Astrocyte of the spinal cord (primary cell): ENCODE measurements around the gene EXOC3L1.

Experiments
- DNase-seq: peaks from one replicate; pipeline ENCODE4 v3.0.0; 2011; ENCODE audit warnings: low read depth, low spot score
- H3K4me3 ChIP-seq: 2 replicates; pipeline ENCODE4 v1.5.1; 2011; ENCODE audit warnings: low read depth, mild to moderate bottlenecking, low read length, moderate library complexity
- in situ Hi-C: cut with HindIII; loops from 2 replicates; pipeline ENCODE4 v1.10.0; 2017; ENCODE audit warnings: low sequenced_read_pairs
- TF ChIP-seq, protein P1 (sequence below): IDR thresholded peaks from 2 replicates; pipeline ENCODE4 v1.5.1; 2012; ENCODE audit warnings: low read depth, mild to moderate bottlenecking, low read length, inconsistent platforms

The EXOC3L1 gene

DNA sequence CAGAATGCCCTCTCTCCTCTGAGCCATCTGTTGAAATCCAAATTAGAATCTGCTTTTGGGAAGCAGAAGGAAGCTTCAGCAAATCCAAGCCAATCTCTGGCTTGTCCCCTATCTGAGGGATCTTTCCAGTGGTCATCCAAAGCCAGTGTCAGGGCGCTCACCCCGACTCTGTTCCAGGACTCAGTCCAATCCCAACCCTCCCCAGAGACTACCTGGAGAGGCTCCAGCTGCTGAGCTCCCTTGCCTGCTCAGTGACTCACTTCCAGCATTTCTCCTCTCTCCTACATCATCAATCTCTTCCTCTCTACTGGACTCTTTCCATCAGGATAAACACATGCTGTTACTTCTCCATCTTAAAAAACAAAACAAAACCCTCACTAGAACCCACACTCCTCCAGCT is 8.6 kb downstream of the EXOC3L1 start:
- TF ChIP-seq, protein P1, sequence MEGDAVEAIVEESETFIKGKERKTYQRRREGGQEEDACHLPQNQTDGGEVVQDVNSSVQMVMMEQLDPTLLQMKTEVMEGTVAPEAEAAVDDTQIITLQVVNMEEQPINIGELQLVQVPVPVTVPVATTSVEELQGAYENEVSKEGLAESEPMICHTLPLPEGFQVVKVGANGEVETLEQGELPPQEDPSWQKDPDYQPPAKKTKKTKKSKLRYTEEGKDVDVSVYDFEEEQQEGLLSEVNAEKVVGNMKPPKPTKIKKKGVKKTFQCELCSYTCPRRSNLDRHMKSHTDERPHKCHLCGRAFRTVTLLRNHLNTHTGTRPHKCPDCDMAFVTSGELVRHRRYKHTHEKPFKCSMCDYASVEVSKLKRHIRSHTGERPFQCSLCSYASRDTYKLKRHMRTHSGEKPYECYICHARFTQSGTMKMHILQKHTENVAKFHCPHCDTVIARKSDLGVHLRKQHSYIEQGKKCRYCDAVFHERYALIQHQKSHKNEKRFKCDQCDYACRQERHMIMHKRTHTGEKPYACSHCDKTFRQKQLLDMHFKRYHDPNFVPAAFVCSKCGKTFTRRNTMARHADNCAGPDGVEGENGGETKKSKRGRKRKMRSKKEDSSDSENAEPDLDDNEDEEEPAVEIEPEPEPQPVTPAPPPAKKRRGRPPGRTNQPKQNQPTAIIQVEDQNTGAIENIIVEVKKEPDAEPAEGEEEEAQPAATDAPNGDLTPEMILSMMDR: no peak
- DNase-seq: peak; percentile 84
- in situ Hi-C loops: no loop called here
- H3K4me3 ChIP-seq: no peak overlapping the region

DNA sequence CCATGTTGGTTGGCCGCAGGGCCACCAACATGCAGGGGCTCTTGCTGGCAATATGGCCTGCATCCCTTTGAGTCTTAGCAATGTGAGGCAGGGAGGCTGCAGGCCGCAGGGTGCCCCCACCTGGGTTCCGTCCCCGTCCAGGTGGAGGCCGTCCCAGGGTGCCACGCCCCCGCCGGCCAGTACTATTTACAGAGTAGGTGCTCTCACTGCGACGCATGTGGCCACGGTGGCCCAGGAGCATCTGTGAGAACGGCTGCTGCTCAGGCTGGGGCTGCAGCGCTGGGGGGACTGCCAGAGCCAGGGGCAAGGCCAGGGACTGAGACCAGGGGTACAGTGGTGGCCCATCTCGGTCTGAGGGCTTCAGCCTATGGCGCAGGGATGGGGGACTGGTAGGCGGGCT is 9.8 kb downstream of the EXOC3L1 start:
- TF ChIP-seq, protein P1: no peak
- in situ Hi-C loops: no loop called here
- no peak for DNase-seq
- H3K4me3 ChIP-seq: no peak overlapping the region

GRCh38 chr16:67179421-67180080 is 10.4 kb downstream of the EXOC3L1 start:
- TF ChIP-seq, protein P1: no peak
- no peak for DNase-seq
- in situ Hi-C loops: no loop called here
- no peak overlapping the region for H3K4me3 ChIP-seq

GRCh38 chr16:67177743-67178699 is 11.9 kb downstream of the EXOC3L1 start:
- in situ Hi-C loops: no loop called here
- TF ChIP-seq, protein P1: no peak
- no peak overlapping the region for H3K4me3 ChIP-seq
- peak; percentile 48 for DNase-seq

DNA sequence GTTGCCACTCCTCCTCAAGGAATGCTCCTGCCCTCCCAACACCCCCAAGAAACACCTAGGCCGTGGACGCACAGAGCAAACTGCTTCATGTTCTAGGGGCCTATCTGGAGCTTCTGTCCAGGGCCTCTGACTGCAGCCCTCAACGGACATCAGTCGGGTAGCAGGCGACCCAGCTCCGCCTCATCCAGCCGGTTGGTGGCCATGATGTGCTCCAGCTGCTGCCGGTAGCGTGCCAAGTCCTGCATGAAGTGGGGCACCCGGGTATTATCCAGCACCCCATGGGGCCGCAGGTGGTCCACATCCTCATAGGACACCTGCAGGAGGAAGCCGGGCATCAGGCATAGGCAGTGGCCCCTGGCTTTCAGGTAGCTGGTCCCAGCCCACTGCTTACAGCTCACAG is 13.3 kb downstream of the EXOC3L1 start:
- TF ChIP-seq, protein P1: no peak
- no peak overlapping the region for H3K4me3 ChIP-seq
- in situ Hi-C loops: no loop called here
- no peak for DNase-seq

DNA sequence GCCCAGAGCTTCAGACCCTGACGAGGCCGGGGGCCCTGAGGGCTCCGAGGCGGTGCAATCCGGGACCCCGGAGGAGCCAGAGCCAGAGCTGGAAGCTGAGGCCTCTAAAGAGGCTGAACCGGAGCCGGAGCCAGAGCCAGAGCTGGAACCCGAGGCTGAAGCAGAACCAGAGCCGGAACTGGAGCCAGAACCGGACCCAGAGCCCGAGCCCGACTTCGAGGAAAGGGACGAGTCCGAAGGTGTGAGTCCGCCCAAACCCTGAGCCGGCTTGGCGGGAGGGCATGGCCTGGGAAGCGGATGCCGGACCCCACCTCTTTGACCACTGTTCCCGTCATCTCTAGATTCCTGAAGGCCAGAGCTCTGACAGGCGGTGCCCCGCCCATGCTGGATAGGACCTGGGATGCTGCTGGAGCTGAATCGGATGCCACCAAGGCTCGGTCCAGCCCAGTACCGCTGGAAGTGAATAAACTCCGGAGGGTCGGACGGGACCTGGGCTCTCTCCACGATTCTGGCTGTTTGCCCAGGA is 15.2 kb downstream of the EXOC3L1 start:
- TF ChIP-seq, protein P1: no peak
- in situ Hi-C loops: no loop called here
- DNase-seq: no peak
- peak overlapping the region; percentile 30 for H3K4me3 ChIP-seq
